ENCODE data around the gene CMTM4. TPM values are rescaled to one million over a fixed set of nuclear protein-coding genes. Genes with fewer than 3 reads are reported as not detected.
A peak's percentile ranks its signal among the peaks of the same experiment; 100 is the strongest.

The CMTM4 gene
- total RNA-seq: 10 to 100 TPM; 13.7 to 24.0 (median 15.8) TPM

GRCh38 chr16:66696669-66697630 is at the start of gene CMTM4:
Gene CMTM4, minus strand, starts transcription at chr16:66696743. Its CDS starts 218 bp downstream, at chr16:66696525.
- H3K4me1 ChIP-seq: peaks cover 12 to 49% (median 15%) of the 10 kb centered on the region in 3 donors
- TF ChIP-seq POLR2A (IDR thresholded peaks at IDR 0.05): peak in 1 of 4 donors; percentile 39
- peak in 3 of 6 experiments; percentile 7 to 24 (median 20) for TF ChIP-seq CTCF (IDR thresholded peaks at IDR 0.05)
- H3K4me3 ChIP-seq: peak within 1 kb of the TSS; percentile 66 to 92 (median 87)
- intact Hi-C loops (cut with DNase I): no loop called here
- no peaks in the 10 kb centered on the region for H3K27me3 ChIP-seq
- peak within 1 kb of the TSS; percentile 89 to 94 (median 93) for H3K27ac ChIP-seq
- 32 to 37% methylated on average over 5 to 7 of the region's 84 CpGs for WGBS, 2 donors
- no peaks in the 10 kb centered on the region for H3K36me3 ChIP-seq
- DNase-seq: no peak
- H3K9me3 ChIP-seq: no peaks in the 10 kb centered on the region

GRCh38 chr16:66746048-66746447 is 49.5 kb upstream of the CMTM4 start:
- no peaks in the 10 kb centered on the region for H3K9me3 ChIP-seq
- H3K4me1 ChIP-seq: peaks cover 21 to 61% (median 37%) of the 10 kb centered on the region in 3 donors
- no peak overlapping the region for H3K4me3 ChIP-seq
- intact Hi-C loops (cut with DNase I): no loop called here
- WGBS, 2 donors: 82 to 92% methylated on average over 3 of the region's 3 CpGs
- DNase-seq: no peak
- TF ChIP-seq POLR2A (IDR thresholded peaks at IDR 0.05) (no peak), CTCF (IDR thresholded peaks at IDR 0.05) (no peak)
- no peak overlapping the region for H3K27ac ChIP-seq
- no peaks in the 10 kb centered on the region for H3K27me3 ChIP-seq
- peaks cover 0 to 78% (median 10%) of the 10 kb centered on the region in 3 donors for H3K36me3 ChIP-seq

GRCh38 chr16:66741950-66742808 is 45.6 kb upstream of the CMTM4 start:
- H3K4me3 ChIP-seq: no peak overlapping the region
- TF ChIP-seq CTCF (IDR thresholded peaks at IDR 0.05) (no peak), POLR2A (IDR thresholded peaks at IDR 0.05) (no peak)
- no peaks in the 10 kb centered on the region for H3K9me3 ChIP-seq
- intact Hi-C loops (cut with DNase I): no loop called here
- 42 to 50% methylated on average over 10 of the region's 10 CpGs for WGBS, 2 donors
- H3K4me1 ChIP-seq: peaks cover 20 to 58% (median 36%) of the 10 kb centered on the region in 3 donors
- H3K27ac ChIP-seq: peak overlapping the region; percentile 61 to 87 (median 86)
- no peak for DNase-seq
- H3K27me3 ChIP-seq: no peaks in the 10 kb centered on the region
- peaks cover 10 to 89% (median 10%) of the 10 kb centered on the region in 3 donors for H3K36me3 ChIP-seq

GRCh38 chr16:66741169-66741900 is 44.8 kb upstream of the CMTM4 start:
- H3K27me3 ChIP-seq: no peaks in the 10 kb centered on the region
- no peak for TF ChIP-seq CTCF (IDR thresholded peaks at IDR 0.05)
- no peak for TF ChIP-seq POLR2A (IDR thresholded peaks at IDR 0.05)
- H3K4me1 ChIP-seq: peaks cover 20 to 58% (median 36%) of the 10 kb centered on the region in 3 donors
- peak overlapping the region in 1 of 4 donors; percentile 14 for H3K4me3 ChIP-seq
- H3K9me3 ChIP-seq: no peaks in the 10 kb centered on the region
- DNase-seq: no peak
- intact Hi-C loops (cut with DNase I): no loop called here
- peaks cover 10 to 89% (median 10%) of the 10 kb centered on the region in 3 donors for H3K36me3 ChIP-seq
- 14 to 26% methylated on average over 10 of the region's 10 CpGs for WGBS, 2 donors
- H3K27ac ChIP-seq: peak overlapping the region; percentile 61 to 87 (median 86)

All from esophagus squamous epithelium (tissue), 5 donors.